Calu3 (cell line): ENCODE results near the gene RAB11FIP4. TPM values are rescaled to one million over a fixed set of nuclear protein-coding genes. Genes with fewer than 3 reads are reported as not detected.

Experiments
- BruUV-seq: library from RNA; stranded (reverse); fragments of 400-500 nt; replicated peaks from 2 replicates; lab custom pipeline; 2021; lab: Mats Ljungman, UMichigan
- CTCF ChIA-PET: fragments of 300-600 bp; sonication (Branson Sonifier 250); formaldehyde crosslinking; loops from one replicate; lab custom pipeline; 2022; ENCODE audit warnings: antibody characterized with exemption; lab: Charles Lee
- DNase-seq: peaks from one replicate; pipeline ENCODE4 v3.0.0; 2022
- H3K27ac Mint-ChIP-seq: one replicate; pipeline ENCODE4 v1.8.0; 2022; ENCODE audit warnings: mixed read lengths; ENCODE audit not compliant: unreplicated experiment
- H3K27me3 Mint-ChIP-seq: one replicate; pipeline ENCODE4 v1.8.0; 2022; ENCODE audit warnings: mixed read lengths; ENCODE audit not compliant: unreplicated experiment
- H3K36me3 Mint-ChIP-seq: one replicate; pipeline ENCODE4 v1.8.0; 2022; ENCODE audit warnings: mild to moderate bottlenecking, moderate library complexity, mixed read lengths; ENCODE audit not compliant: insufficient read depth, unreplicated experiment
- H3K4me1 Mint-ChIP-seq: one replicate; pipeline ENCODE4 v1.8.0; 2022; ENCODE audit warnings: mild to moderate bottlenecking, low read depth, mixed read lengths; ENCODE audit not compliant: unreplicated experiment
- H3K4me3 Mint-ChIP-seq: one replicate; pipeline ENCODE4 v1.8.0; 2022; ENCODE audit warnings: mild to moderate bottlenecking, low read depth, moderate library complexity, mixed read lengths; ENCODE audit not compliant: unreplicated experiment
- H3K9me3 Mint-ChIP-seq: one replicate; pipeline ENCODE4 v1.8.0; 2022; ENCODE audit warnings: low read depth, mixed read lengths; ENCODE audit not compliant: unreplicated experiment
- intact Hi-C: fragments of 100-400 bp; cut with micrococcal nuclease; formaldehyde crosslinking; loops from one replicate; pipeline ENCODE4 v1.10.0; 2022; ENCODE audit not compliant: unreplicated experiment
- total RNA-seq: library from RNA; stranded (reverse); gene quantifications from 2 replicates; pipeline ENCODE4 v1.2.3, GENCODE V29; 2022
- TF ChIP-seq, protein P1 (sequence below): fragments of 200-600 bp; IDR thresholded peaks from one replicate; pipeline ENCODE4 v1.8.0; 2022; ENCODE audit warnings: antibody characterized with exemption; ENCODE audit not compliant: unreplicated experiment

RAB11FIP4 gene
- total RNA-seq, 1 experiment from 2014 or later, result 27.9 TPM

DNA sequence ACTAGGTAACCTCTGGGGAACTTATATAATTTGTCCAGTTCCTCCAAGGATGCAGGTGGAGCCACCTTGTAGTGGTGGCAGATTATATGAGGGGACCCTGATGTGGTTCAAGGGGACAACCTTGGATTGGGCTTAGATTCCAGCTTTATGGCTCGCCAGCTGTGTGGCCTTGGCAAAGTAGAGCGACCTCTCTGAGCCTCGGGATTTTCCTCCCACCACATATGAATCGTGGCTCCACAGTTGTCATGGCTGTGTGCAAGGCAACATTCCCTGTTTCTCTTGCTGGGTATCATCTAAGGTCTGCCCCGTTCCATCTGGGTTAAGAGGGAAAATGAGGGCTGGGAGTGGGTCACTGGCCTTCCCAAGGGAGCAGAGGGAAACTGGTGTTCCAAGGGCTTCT is 104.6 kb downstream of the RAB11FIP4 start:
- H3K27me3 Mint-ChIP-seq, result no peaks in the 10 kb centered on the region
- intact Hi-C loops, result no loop called here
- DNase-seq, result no peak
- no peaks in the 10 kb centered on the region for H3K36me3 Mint-ChIP-seq
- H3K9me3 Mint-ChIP-seq, result no peaks in the 10 kb centered on the region
- CTCF ChIA-PET, result no interaction called here
- H3K4me1 Mint-ChIP-seq, result peaks cover 48% of the 10 kb centered on the region
- no peak overlapping the region for H3K27ac Mint-ChIP-seq
- TF ChIP-seq, protein P1, sequence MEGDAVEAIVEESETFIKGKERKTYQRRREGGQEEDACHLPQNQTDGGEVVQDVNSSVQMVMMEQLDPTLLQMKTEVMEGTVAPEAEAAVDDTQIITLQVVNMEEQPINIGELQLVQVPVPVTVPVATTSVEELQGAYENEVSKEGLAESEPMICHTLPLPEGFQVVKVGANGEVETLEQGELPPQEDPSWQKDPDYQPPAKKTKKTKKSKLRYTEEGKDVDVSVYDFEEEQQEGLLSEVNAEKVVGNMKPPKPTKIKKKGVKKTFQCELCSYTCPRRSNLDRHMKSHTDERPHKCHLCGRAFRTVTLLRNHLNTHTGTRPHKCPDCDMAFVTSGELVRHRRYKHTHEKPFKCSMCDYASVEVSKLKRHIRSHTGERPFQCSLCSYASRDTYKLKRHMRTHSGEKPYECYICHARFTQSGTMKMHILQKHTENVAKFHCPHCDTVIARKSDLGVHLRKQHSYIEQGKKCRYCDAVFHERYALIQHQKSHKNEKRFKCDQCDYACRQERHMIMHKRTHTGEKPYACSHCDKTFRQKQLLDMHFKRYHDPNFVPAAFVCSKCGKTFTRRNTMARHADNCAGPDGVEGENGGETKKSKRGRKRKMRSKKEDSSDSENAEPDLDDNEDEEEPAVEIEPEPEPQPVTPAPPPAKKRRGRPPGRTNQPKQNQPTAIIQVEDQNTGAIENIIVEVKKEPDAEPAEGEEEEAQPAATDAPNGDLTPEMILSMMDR, result no peak
- H3K4me3 Mint-ChIP-seq, result no peak overlapping the region
- no TSS peak for BruUV-seq

DNA sequence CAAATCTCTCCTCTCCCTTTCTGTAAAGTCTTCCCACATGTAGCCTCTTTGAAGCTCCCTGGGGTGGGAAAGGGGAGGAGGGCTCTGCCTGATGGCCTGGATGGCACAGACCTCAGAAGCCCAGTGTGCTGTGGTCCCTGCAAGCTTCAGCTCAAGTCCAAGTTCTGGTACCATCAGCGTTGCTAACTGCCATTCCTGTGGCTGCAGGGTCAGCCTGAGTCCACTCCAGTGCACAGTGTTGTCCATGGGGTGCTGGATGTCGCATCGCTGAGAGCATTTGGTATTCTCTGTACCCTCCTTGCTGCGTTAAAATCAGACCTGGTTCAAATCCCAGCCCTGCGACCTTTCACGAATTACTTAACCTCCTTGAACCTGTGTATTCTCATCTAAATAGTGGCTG is 105.1 kb downstream of the RAB11FIP4 start:
- no peak overlapping the region for H3K4me3 Mint-ChIP-seq
- CTCF ChIA-PET, result no interaction called here
- no TSS peak for BruUV-seq
- TF ChIP-seq, protein P1, result no peak
- no peak overlapping the region for H3K27ac Mint-ChIP-seq
- H3K9me3 Mint-ChIP-seq, result no peaks in the 10 kb centered on the region
- no peak for DNase-seq
- intact Hi-C loops, result no loop called here
- H3K27me3 Mint-ChIP-seq, result no peaks in the 10 kb centered on the region
- no peaks in the 10 kb centered on the region for H3K36me3 Mint-ChIP-seq
- peaks cover 44% of the 10 kb centered on the region for H3K4me1 Mint-ChIP-seq

DNA sequence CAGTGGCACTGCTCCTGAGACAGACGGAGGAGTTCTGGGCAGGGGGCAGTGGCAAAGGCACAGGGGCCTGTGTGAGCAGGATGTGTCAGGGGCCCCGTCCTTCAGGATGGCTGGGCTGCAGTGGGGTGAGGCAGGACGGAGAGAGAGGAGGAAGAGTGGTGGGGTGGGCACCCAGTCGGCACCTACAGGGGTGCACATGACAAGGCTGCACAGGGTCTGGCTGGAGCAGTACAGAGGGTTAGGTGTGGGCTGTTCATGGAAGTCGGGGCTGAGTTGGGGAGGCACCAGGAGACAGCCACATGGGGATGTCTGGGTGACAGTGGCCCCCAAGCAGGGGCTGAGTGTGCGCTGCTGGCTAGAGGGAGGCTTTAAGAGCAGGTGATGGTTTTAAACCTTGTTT is 106.0 kb downstream of the RAB11FIP4 start:
- no peaks in the 10 kb centered on the region for H3K9me3 Mint-ChIP-seq
- H3K4me1 Mint-ChIP-seq, result peaks cover 44% of the 10 kb centered on the region
- no peak overlapping the region for H3K27ac Mint-ChIP-seq
- intact Hi-C loops, result no loop called here
- CTCF ChIA-PET, result no interaction called here
- H3K4me3 Mint-ChIP-seq, result no peak overlapping the region
- H3K36me3 Mint-ChIP-seq, result no peaks in the 10 kb centered on the region
- TF ChIP-seq, protein P1, result no peak
- H3K27me3 Mint-ChIP-seq, result no peaks in the 10 kb centered on the region
- BruUV-seq, result no TSS peak
- DNase-seq, result no peak

DNA sequence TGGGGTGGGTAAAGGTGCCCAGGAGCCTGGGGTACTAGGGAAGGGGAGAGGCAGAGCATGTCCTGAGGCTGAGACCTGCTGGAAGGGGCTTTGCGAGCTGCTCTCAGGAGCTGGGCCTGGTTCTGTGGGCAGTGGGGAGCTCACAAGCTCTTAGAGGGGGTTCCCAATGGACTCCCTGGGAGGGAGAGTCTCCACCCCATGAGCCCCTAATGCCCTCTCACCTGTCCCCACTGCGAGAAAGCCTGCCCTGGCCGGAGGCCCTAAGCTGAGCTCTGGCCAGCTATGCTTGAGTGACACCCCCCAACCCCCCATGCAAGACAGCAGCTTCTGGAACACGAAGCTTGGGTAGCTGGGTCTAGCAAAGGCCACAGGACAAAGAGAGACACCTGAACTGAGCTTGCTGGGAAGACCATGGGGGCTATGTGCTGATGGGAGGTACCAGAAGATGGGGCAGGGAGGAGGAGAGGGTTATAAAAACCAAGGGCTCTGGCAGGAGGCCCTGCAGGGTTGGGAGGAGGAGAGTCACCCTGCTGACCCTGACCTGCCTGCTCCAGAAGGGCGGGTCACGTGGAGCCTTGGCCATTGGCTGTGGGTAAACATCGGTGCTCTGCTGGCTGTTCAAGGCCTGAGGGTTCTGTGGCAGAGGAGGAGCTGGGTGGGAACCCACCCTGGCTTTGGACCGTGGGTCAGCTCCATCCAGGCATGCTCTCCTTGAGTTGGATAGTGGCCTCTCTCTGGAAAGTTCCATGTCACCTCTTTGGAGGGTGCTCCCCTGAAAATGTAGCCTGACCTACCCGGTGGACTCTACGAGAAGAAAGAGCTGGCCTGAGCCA is 106.7 kb downstream of the RAB11FIP4 start:
- BruUV-seq, result no TSS peak
- CTCF ChIA-PET, result no interaction called here
- Mint-ChIP-seq H3K4me1 (peaks cover 44% of the 10 kb centered on the region), H3K27ac (no peak overlapping the region), H3K27me3 (no peaks in the 10 kb centered on the region), H3K9me3 (no peaks in the 10 kb centered on the region), H3K4me3 (no peak overlapping the region), H3K36me3 (no peaks in the 10 kb centered on the region)
- intact Hi-C loops, result no loop called here
- DNase-seq, result no peak
- TF ChIP-seq, protein P1, result no peak
